NCI-H510A (cell line): ENCODE data around the gene NIF3L1.
A peak's percentile ranks its signal among the peaks of the same experiment; 100 is the strongest.

Experiments used
- DNase-seq: peaks from one replicate; lab custom pipeline; 2025; lab: John Stamatoyannopoulos, UW

The NIF3L1 gene

GRCh38 chr2:200888704-200889625 lies at the start of gene NIF3L1, which contains the start of gene PPIL3:
NIF3L1 (plus strand) TSS chr2:200889371; CDS start chr2:200891944, 2,573 bp downstream.
PPIL3 (minus strand) TSS chr2:200889077; CDS start chr2:200887615, 1,462 bp downstream.
- DNase-seq = peak; percentile 93

GRCh38 chr2:200839513-200839912 lies 49.7 kb upstream of the NIF3L1 start:
- no peak for DNase-seq

- DNase-seq = no peak
Observed at GRCh38 chr2:200843993-200844948, 44.9 kb upstream of the NIF3L1 start.

- no peak for DNase-seq
Observed at GRCh38 chr2:200845194-200845593, 44.0 kb upstream of the NIF3L1 start.

GRCh38 chr2:200845669-200846325 lies 43.4 kb upstream of the NIF3L1 start:
- DNase-seq = no peak

GRCh38 chr2:200847269-200847668 lies 41.9 kb upstream of the NIF3L1 start:
- no peak for DNase-seq

- DNase-seq = no peak
Observed at GRCh38 chr2:200847939-200848338, 41.2 kb upstream of the NIF3L1 start.

GRCh38 chr2:200850512-200851256 lies 38.5 kb upstream of the NIF3L1 start:
- DNase-seq = no peak

- no peak for DNase-seq
Observed at GRCh38 chr2:200851398-200852248, 37.5 kb upstream of the NIF3L1 start.

GRCh38 chr2:200852605-200853004 lies 36.6 kb upstream of the NIF3L1 start:
- no peak for DNase-seq

- no peak for DNase-seq
Observed at GRCh38 chr2:200856806-200857205, 32.4 kb upstream of the NIF3L1 start.

GRCh38 chr2:200860092-200860795 lies 28.9 kb upstream of the NIF3L1 start:
- no peak for DNase-seq

- no peak for DNase-seq
Observed at GRCh38 chr2:200861617-200862155, 27.5 kb upstream of the NIF3L1 start.

GRCh38 chr2:200862532-200863000 lies 26.6 kb upstream of the NIF3L1 start:
- no peak for DNase-seq

- DNase-seq = no peak
Observed at GRCh38 chr2:200863782-200864175, 25.4 kb upstream of the NIF3L1 start.

- DNase-seq = peak; percentile 91
Observed at GRCh38 chr2:200864176-200865034, 24.8 kb upstream of the NIF3L1 start, which contains the start of gene CLK1. CLK1 (minus strand) TSS chr2:200864658; CDS start chr2:200861862, 2,796 bp downstream.

GRCh38 chr2:200869014-200869413 lies 20.2 kb upstream of the NIF3L1 start:
- no peak for DNase-seq

GRCh38 chr2:200871151-200871550 lies 18.0 kb upstream of the NIF3L1 start:
- no peak for DNase-seq
